ENCODE data around the gene BCAT1. TPM values are rescaled to one million over a fixed set of nuclear protein-coding genes. Genes with fewer than 3 reads are reported as not detected.

BCAT1 gene
- total and polyA plus RNA-seq, 2 donors (not counting 3 experiments of a cell fraction or from before 2014, with no cell fraction given): 21.6 to 267 TPM

DNA sequence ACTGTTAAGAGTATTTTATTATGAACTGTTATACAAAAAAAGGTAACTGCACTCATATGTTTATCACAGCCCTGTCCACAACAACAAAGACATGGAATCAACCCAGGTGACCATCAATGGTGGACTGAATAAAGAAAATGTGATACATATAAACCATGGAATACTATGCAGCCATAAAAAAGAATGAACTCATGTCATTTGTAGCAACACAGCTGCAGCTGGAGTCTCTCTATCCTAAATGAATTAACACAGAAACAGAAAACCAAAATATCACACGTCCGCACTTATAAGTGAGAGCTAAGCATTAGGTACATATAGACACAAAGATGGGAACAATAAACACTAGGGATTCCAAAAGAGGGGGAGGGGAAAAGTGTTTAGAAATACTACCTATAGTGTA lies 95.8 kb downstream of the BCAT1 start:
- ChIA-PET POLR2A (no interaction called here), CTCF (interaction anchor here (1.0 to 3.7 kb wide), 13 partner anchors 8 to 302 kb away, joined by 3 to 45 read pairs (median 7); partner anchors contain the start of gene BCAT1)
- BruUV-seq (replicated peaks): TSS peak; percentile 2
- H2AFZ ChIP-seq (ENCODE audit: low read depth, low read length): no peak overlapping the region
- H3K4me2 ChIP-seq (ENCODE audit: insufficient read depth, low read length): peak overlapping the region; percentile 63
- dilution Hi-C loops (cut with MboI; ENCODE audit: extremely low pct_ligation_motif_present, low sequenced_read_pairs): no loop called here
- H3K4me1 ChIP-seq (ENCODE audit: control insufficient read depth, extremely low read depth, insufficient read depth, low read length): peaks cover 60% of the 10 kb centered on the region
- intact Hi-C loops (cut with micrococcal nuclease): loop anchor here (5.0 to 10.0 kb wide), 2 partner anchors 109 to 302 kb away; no protein-coding TSS in a partner anchor
- peaks cover 4 to 9% of the 10 kb centered on the region in 2 experiments for H3K36me3 ChIP-seq (ENCODE audit: control insufficient read depth in 2 of 2, extremely low read depth in 1 of 2, insufficient read depth in 2 of 2, low read length in 2 of 2)
- DNase-seq (ENCODE audit: low read depth, low spot score): no peak
- no peak for TF ChIP-seq MYC (IDR thresholded peaks at IDR 0.05; ENCODE audit: low read depth, low read length)
- TF ChIP-seq FOS (IDR thresholded peaks at IDR 0.05; ENCODE audit: borderline replicate concordance, insufficient read depth, low read length): no peak
- TF ChIP-seq, protein P1, sequence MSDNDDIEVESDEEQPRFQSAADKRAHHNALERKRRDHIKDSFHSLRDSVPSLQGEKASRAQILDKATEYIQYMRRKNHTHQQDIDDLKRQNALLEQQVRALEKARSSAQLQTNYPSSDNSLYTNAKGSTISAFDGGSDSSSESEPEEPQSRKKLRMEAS (IDR thresholded peaks at IDR 0.05; ENCODE audit: insufficient read depth, insufficient read length): no peak
- TF ChIP-seq JUN (IDR thresholded peaks at IDR 0.05; ENCODE audit: borderline replicate concordance, insufficient read depth, insufficient read length, low read depth): no peak
- no peak for TF ChIP-seq GATA2 (IDR thresholded peaks at IDR 0.05; ENCODE audit: insufficient read depth, insufficient read length, low read depth, low read length)
- TF ChIP-seq POLR2AphosphoS5 (IDR thresholded peaks at IDR 0.05; ENCODE audit: insufficient read depth, low read depth, low read length): no peak
- no peak for TF ChIP-seq POLR2A (IDR thresholded peaks at IDR 0.05; ENCODE audit: low read depth, low read length)
- TF ChIP-seq, protein P2, sequence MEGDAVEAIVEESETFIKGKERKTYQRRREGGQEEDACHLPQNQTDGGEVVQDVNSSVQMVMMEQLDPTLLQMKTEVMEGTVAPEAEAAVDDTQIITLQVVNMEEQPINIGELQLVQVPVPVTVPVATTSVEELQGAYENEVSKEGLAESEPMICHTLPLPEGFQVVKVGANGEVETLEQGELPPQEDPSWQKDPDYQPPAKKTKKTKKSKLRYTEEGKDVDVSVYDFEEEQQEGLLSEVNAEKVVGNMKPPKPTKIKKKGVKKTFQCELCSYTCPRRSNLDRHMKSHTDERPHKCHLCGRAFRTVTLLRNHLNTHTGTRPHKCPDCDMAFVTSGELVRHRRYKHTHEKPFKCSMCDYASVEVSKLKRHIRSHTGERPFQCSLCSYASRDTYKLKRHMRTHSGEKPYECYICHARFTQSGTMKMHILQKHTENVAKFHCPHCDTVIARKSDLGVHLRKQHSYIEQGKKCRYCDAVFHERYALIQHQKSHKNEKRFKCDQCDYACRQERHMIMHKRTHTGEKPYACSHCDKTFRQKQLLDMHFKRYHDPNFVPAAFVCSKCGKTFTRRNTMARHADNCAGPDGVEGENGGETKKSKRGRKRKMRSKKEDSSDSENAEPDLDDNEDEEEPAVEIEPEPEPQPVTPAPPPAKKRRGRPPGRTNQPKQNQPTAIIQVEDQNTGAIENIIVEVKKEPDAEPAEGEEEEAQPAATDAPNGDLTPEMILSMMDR (IDR thresholded peaks at IDR 0.05; ENCODE audit: extremely low read depth in 1 of 2, insufficient read depth in 1 of 2, low read depth in 1 of 2, low read length in 2 of 2): no peak
- no peak for TF ChIP-seq EZH2 (IDR thresholded peaks at IDR 0.05; ENCODE audit: borderline replicate concordance, low read depth, low read length, severe bottlenecking)
- no peaks in the 10 kb centered on the region for H3K9me3 ChIP-seq (replicated peaks; ENCODE audit: control insufficient read depth, insufficient read depth, low read length)
- H3K4me3 ChIP-seq (replicated peaks in 1 of 3; ENCODE audit: insufficient read depth in 1 of 3, low read depth in 1 of 3, low read length in 3 of 3): no peak overlapping the region
- no peaks in the 10 kb centered on the region for H3K9me1 ChIP-seq (replicated peaks; ENCODE audit: control insufficient read depth, extremely low read depth, insufficient read depth, low read length)
- H3K9ac ChIP-seq (replicated peaks; ENCODE audit: extremely low read depth, insufficient read depth, low read length): peak overlapping the region; percentile 28
- H3K27me3 ChIP-seq (ENCODE audit: control insufficient read depth in 2 of 2, insufficient read depth in 2 of 2, low read length in 2 of 2): no peaks in the 10 kb centered on the region
- peak overlapping the region; percentile 92 for H3K27ac ChIP-seq (ENCODE audit: insufficient read depth, low read depth, low read length)
- peaks cover 19% of the 10 kb centered on the region for H3K79me2 ChIP-seq (ENCODE audit: control insufficient read depth, insufficient read depth, low read length)
- no peak for FAIRE-seq
- no peaks in the 10 kb centered on the region for H4K20me1 ChIP-seq (replicated peaks; ENCODE audit: control insufficient read depth, extremely low read depth, insufficient read depth, low read length)
